ENCODE data around the gene CEACAM4.
A peak's percentile ranks its signal among the peaks of the same experiment; 100 is the strongest.
"Not testable (repeated sequence)": the region's sequence is repeated elsewhere in the genome, so short reads cannot be mapped to it uniquely, and the experiment has no call there.

CEACAM4 gene

DNA sequence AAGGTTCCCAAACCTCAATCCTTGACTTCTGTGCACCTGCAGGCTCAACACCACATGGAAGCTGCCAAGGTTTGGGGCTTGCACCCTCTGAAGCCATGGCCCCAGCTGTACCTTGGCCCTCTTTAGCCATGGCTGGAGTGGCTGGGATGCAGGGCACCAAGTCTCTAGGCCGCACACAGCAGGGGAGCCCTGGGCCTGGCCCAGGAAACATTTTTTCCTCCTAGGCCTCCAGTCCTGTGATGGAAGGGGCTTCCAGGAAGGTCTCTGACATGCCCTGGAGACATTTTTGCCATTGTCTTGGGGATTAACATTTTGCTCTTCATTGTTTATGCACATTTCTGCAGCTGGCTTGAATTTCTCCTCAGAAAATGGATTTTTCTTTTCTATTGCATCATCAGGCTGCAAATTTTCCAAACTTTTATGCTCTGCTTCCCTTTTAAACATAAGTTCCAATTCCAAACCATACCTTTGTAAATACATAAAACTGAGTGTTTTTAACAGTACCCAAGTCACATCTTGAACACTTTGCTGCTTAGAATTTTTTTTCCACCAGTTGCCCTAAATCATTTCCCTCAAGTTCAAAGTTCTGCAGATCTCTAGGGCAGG lies 44.2 kb downstream of the CEACAM4 start:
- not testable (repeated sequence) for DNase-seq

DNA sequence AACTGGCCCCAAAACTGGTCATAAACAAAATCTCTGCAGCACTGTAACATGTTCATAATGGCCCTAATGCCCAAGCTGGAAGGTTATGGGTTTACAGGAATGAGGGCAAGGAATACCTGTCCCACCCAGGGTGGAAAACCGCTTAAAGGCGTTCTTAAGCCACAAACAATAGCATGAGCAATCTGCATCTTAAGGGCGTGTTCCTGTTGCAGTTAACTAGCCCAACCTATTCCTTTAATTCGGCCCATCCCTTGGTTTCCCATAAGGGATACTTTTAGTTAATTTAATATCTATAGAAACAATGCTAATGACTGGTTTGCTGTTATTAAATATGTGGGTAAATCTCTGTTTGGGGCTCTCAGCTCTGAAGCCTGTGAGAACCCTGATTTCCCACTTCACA lies 45.8 kb downstream of the CEACAM4 start:
- not testable (repeated sequence) for DNase-seq

- DNase-seq, result no peak
Measured at GRCh38 chr19:41578886-41579285, 48.0 kb downstream of the CEACAM4 start.

DNA sequence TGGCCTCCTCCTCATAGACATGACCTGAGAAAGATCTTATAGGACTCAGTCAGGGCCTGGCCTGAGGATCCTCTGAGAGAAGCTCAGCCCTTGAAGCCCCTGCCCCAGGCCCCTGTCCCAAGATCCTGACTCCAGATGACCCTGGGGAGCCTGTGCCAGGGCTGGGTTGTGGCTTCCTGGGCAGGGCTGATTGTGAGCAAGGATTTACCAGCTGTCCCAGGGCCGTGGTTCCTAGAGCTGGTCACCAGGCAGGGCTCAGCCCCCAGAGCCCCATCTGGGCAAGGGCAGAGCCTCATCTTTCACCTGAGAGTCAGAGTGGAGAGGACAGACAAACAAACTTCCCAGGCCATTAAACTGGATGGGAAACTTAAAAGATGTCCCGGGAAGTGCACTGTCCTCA lies 49.0 kb downstream of the CEACAM4 start:
- DNase-seq, result no peak

- DNase-seq, result no peak
Measured at GRCh38 chr19:41577144-41577830, 49.6 kb downstream of the CEACAM4 start.

DNA sequence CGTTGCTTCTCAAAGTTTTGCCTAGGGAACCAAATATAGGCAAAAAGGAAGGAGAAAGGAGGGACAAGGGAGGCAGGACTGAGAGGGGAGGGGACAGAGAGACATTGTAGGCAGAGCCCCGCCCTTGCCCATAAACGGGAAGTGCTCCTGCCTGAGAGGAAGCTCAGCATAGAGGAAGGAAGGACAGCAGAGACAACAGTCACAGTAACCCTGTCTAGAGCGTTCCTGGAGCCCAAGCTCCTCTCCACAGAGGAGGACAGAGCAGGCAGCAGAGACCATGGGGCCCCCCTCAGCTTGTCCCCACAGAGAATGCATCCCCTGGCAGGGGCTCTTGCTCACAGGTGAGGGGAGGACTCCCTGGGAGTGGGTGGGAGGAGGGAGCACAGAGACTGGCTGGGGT lies 50.9 kb downstream of the CEACAM4 start, which contains the start of gene CEACAM21:
Gene CEACAM21, plus strand, starts transcription at position 169 of the 400 bp plus-strand sequence. Its CDS starts 109 bp downstream, at position 278.
- DNase-seq, result no peak

DNA sequence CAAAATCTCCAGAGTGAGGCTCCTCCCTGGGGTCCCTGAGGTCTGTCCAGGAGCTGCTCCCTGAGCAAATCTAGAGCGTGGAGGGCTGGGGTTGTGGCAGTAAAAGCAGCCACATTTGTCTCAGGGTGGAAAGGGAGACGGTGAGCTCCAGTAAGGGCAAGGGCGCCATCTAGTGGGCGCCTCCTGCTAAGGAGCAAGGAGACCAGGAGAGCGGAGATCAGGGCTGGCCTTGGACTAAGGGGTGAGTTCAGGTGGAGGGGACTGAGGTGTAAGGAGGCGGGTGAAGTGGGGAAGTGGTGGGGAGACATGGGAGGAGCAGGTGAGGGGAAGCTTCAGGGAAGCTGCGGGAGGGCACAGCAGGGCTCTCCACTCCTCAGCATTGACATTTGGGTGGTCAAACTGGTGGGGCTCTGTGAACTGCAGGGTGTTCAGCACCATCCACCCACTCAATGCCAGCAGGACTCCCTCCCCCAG lies 56.2 kb downstream of the CEACAM4 start:
- peak; percentile 36 for DNase-seq

- DNase-seq, result no peak
Measured at GRCh38 chr19:41570179-41570578, 56.7 kb downstream of the CEACAM4 start.

DNA sequence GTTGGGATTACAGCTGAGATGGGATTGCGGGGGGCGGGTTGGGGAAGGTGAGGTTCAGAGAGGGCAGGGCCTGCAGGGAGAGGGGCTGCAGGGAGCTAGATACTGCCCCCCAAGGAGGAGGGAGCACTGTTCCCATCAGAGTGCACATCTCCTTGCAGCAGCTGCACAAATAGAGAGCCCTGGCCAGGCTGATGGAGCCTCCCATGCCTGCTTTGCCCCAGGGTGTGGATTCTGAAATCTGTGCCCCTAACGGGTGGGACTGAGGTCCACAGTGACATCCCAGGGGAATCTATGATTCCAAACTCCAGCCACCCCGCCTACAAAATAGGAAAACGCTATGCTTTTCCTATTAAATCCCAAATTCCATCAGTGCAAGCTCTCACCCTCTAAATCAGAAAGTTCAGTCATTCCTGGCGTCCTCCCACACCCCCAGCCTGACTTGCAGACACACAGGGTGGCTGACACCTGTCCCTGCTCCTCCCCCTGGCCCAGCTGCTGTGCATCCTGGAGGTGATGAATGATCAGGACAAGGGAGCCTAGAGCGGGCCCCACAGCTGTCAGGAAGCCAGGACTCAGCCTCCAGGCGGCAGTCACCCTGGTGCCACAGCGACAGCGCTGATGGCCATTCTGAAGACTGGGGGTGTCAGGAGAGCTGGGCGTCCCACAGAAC lies 57.3 kb downstream of the CEACAM4 start:
- no peak for DNase-seq

All from HCEC 1CT (cell line).